C1 segment of cervical spinal cord (tissue), 14 donors: ENCODE measurements around the gene CMTM2.
"Not testable (repeated sequence)": the region's sequence is repeated elsewhere in the genome, so short reads cannot be mapped to it uniquely, and the experiment has no call there.

ENCODE experiments used
- DNase-seq, 14 donors: peaks; one replicate each; lab custom pipeline; 2025; lab: John Stamatoyannopoulos, UW

Gene CMTM2

DNA sequence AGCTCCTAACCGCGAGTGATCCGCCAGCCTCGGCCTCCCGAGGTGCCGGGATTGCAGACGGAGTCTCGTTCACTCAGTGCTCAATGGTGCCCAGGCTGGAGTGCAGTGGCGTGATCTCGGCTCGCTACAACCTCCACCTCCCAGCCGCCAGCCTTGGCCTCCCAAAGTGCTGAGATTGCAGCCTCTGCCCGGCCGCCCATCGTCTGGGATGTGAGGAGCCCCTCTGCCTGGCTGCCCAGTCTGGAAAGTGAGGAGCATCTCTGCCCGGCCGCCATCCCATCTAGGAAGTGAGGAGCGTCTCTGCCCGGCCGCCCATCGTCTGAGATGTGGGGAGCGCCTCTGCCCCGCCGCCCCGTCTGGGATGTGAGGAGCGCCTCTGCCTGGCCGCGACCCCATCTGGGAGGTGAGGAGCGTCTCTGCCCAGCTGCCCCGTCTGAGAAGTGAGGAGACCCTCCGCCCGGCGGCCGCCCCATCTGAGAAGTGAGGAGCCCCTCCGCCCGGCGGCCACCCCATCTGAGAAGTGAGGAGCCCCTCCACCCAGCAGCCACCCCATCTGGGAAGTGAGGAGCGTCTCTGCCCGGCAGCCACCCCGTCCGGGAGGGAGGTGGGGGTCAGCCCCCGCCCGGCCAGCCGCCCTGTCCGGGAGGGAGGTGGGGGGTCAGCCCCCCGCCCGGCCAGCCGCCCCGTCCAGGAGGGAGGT is 51.4 kb downstream of the CMTM2 start:
- not testable (repeated sequence) for DNase-seq

- DNase-seq = not testable (repeated sequence)
These were observed 52.3 kb downstream of the CMTM2 start for GRCh38 chr16:66631558-66631957.

GRCh38 chr16:66634527-66635196 is 55.4 kb downstream of the CMTM2 start:
- DNase-seq = no peak

- no peak for DNase-seq
These were observed 56.1 kb downstream of the CMTM2 start for GRCh38 chr16:66635406-66635805.

DNA sequence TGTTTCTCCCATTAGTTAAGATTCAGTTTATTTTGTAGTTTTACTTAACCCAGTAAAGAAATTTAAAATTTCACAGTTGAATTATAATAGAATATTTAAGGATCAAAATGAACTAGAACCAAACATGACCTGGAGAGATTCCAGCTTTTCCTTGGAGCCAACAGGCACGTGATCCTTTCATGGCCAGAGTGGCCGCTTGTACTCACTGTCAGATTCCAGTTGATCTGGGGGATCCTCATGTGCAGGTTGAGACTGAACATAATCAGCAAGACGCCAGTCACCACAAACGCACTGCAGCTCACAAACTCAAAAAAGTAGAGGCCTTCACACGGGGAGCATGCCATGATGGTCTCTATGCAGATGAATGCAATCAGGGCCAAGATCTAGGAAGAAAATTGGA is 56.9 kb downstream of the CMTM2 start:
- DNase-seq = no peak

GRCh38 chr16:66637806-66638205 is 58.5 kb downstream of the CMTM2 start:
- no peak for DNase-seq
